IPS DF 4.7 (cell line): ENCODE data around the gene CCIN.

Experiments used
- DNase-seq: peaks from one replicate; pipeline ENCODE4 v3.0.0-alpha.2; 2013; ENCODE audit warnings: low spot score; ENCODE audit errors: extremely low read depth

The CCIN gene

DNA sequence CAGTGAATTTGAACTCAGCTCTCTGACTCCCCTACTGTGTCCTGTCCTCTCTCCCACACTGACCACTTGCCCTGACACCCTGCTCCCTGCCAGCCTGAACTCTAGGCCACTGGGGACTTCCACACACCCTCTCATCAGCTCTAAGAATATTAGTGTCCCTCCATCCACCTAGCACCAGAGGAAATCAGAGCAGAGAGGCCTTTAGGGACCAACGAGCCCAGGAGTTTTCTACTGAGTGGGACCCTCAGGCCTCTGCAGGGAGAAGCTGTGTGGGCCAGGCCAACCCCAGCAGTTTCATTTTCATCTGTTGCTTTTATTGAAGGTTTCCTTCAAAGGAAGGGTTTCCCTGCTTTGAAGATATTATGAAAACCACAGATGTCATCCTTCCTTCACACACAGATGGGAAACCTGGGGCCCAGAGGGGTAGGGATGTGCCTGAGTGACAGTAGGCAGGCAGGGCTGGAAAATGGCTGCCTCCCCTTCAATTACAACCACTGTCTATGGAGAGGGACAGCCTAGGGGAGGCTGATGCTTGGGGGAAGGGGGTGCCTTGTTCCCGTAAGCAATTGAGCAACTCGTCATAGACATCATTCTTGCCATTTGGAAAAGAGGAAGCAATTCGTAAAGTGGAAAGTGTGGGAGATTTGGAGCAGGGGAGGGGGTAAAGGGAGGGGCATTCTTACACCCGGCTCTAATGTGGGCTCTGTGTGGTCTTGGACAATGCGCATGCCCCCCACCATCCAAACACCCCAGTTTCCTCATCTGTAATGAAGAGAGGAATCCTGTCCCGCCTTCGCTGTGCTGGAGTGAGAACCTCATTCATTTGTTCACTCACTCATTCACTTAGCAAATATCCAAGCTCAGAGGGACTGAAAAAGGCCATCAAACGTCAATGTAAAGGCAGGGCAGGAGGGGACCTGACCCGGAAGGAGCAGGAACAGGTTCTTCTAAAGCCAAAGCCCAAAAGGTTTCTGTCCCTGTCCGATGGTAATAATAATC lies 28.8 kb upstream of the CCIN start:
- no peak for DNase-seq

DNA sequence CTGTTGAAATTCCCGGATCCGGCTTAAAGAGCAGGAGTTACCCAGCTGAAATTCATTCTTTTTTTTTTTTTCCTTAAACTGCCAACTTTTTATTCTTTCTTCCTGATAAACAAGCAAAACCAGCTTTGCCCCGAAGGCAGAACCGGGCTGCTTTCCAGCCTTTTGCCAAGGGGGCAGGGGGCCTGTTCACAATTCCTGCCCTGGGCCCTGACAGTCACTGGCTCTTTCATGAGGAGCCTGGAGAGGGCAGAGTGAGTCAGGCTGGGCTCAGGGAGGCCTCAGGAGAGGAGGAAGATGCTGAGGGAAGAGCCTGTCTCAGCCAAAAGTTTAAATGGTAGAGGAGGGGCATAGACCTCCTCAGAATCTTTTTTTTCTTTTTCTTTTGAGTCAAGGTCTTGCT lies 27.9 kb upstream of the CCIN start:
- no peak for DNase-seq

DNA sequence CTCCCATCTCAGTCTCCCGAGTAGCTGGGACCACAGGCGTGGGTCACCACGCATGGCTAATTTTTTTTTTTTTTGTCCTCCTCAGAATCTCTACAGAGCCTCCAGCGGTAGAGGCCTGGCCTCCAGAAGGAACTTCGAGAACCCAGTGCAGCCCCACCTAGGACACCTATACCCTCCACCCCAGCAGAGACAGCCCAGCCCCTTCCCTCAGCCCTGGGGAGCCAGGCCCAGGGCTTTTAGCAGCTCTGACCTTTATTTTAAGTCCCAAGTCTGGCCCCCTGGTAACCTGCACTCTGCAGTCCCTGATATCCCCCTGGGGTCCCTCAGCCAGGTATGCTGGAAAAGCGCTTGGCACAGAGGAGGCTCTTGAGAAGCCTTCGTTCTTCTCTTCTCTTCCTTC lies 27.4 kb upstream of the CCIN start:
- no peak for DNase-seq

DNA sequence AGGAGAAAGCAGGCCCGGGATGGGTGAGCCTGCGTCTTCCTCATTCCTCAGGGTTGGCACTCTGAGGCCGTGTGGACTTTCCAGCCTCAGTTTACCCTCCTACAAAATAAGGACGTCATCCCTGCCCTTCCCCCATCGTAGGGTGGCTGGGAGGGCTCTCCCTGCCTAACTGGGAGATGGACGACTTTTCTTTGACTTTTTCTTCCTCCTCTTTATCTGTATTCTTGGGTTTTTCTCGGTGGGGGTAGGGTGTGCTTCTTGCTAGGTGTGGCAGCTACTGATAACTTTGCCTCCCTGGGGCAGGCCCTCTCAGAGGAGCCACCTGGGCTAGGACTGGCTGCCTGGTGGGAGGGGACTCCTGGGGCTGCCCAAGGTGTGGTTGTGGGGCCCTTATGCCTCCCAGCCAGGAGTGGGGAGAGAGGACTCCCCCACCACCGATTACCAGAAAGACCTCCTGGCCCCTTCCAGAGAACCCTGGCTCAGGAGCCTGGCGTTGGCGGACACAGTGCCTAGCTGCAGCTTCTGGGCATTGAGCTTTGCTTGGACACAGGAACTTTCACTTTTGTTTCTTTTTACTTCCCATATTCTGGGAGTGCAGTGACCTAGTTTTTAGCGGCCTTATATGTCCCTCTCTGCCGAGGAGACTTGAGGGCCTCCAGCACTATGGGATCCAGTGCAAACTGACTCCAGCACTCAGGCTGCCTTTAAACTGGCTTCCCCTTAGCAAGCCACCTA lies 26.5 kb upstream of the CCIN start:
- DNase-seq = no peak

DNA sequence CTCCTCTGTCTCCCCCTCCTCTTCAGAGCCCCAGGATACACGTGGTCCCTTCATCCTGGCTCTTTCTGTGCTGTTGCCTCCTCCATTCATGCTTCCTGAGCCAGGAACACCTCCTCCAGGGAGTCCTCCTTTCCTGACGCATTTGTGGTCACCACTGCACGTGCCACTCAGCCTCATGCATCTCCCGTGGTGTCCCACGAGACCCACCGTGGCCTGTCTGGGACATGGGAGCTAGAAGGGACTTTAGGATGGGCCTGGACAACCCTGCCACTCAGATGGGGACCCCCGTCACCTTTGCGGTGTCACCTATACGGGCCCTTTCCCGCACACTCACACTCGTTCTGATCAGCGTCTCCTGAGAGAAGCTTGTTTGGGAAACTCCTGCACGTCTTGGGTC lies 25.9 kb upstream of the CCIN start:
- DNase-seq = no peak

DNA sequence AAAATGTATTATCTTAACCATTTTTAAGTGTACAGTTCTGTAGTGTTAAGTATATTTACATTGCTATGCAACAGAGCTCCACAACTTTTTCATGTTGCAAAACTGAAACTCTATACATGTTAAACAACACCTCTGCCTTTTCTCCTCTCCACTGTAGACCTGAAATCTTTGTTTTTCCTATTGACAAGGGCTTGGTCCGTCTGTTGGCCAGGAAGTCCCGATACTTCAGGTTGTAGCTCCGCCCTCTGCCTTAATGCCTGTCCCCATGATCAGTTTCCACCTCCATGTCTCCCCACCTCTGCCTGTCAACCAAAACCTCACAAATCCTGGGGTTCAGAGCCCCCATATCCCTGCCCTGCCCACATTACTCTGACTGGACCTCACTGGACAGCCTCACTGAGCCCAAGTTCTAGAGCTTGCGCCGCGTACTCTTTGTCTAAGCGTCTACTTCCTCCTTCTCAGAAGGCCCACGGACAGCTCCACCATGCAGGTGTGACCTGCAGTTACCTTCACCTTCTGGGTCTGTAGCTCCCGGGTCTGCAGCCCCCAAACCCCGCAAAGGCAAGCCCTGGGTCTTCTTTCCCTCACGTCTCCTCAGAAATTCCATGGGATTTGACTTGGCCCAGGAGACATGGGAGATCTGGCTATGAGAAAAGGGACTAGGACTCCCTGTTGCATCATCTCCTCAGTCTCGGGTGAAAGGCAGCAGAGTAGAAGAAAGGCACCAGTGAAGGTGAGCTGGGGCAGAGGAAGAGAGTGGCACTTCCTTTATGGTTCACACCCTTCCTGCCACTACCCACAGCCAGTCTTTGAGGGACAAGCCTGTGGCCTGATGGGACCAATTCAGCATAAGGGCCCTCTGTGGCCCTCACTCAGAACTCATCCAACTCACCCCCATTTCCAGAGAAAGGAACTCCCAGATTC lies 24.6 kb upstream of the CCIN start:
- DNase-seq = no peak

DNA sequence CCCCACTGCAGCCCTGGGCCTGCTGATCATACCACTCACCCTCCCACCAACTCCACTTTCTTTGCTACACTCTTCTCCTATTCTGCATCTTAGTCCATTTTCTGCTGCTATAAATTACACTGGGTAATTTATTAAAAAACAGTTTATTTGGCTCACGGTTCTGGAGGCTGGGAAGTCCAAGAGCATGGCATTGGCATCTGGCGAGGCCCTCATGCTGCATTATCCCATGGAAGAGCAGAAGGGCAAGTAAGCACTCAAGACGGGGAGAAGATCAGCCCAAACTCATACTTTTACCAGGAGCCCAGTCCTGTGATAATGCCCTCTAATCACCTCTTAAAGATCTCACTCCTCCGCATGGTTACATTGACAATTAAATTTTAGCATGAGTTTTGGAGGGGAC lies 23.2 kb upstream of the CCIN start:
- DNase-seq = no peak

DNA sequence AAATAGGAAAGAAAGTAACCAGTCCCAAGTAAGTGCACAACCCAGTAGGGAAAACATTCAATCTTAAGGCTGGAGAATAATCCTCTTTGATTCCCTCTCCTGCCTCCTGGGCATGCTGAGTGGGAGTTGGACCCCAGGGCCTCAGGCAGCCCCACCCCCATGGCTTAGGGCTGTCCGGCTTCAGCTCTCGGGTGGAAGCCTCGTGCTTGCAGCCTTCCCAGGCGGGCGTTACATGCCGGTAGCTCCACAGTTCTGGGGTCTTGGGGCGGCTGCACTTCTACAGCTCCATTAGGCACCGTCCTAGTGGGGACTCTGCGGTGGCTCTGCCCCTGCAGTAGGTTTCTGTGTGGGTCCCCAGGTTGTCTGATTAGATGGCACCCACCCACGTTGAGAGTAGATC lies 22.5 kb upstream of the CCIN start:
- no peak for DNase-seq

DNA sequence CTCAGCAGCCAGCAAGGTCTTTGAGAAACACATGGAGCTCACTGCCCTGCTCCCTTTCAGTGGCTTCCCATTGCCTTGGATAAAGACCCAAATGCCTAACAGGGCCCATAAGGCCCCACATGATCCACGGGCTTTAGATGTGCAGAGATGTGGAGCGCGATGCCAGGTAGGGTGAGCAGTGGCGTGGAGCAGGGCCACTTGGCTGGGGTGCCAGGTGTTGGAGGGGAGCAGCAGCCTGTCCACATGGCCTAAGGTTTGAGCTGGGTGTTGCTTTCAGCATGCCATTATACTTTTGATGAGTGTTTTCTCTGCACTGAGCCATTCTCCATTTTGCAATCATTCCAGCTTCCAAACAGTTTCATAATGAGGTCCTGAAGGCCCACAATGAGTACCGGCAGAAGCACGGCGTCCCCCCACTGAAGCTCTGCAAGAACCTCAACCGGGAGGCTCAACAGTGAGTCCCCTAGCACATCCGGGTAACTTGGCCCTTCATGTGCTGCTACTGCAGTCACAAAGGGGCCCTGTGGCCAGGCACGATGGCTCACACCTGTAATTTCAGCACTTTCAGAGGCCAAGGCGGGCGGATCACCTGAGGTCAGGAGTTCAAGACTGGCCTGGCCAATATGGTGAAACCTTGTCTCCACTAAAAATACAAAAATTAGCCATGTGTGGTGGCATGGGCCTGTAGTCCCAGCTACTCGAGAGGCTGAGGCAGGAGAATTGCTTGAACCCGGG lies 21.6 kb upstream of the CCIN start:
- no peak for DNase-seq

DNA sequence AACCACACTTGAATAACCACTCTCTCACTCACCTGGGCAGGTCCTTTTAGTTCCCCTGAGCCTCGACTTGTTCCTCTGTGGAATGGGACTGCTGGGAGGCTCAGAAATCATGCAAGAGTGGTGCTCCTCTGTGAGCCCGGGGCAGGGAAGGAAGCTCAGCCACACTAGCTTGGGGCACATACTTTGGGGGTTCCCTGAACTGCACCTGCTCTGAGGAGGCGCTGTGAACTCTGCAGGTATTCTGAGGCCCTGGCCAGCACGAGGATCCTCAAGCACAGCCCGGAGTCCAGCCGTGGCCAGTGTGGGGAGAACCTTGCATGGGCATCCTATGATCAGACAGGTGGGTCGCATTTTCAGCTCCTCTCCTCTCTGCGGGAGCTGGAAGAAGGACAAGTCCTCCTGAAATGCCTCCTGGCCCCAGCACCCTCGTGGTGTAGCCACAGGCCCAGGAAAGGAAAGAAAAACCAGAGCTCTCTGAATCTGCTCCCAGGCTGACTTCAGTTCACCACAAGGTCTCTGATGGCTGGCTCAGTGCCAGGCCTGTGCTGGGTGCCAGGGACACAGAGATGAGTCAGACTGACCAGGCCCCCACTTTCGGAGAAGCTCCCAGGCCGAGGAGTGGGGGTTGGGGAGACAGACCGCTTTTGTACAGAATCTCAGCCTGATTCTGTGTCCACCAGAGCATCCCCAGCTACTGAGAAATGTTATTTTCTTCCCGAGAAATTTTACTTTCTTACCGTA lies 20.7 kb upstream of the CCIN start:
- DNase-seq = no peak

DNA sequence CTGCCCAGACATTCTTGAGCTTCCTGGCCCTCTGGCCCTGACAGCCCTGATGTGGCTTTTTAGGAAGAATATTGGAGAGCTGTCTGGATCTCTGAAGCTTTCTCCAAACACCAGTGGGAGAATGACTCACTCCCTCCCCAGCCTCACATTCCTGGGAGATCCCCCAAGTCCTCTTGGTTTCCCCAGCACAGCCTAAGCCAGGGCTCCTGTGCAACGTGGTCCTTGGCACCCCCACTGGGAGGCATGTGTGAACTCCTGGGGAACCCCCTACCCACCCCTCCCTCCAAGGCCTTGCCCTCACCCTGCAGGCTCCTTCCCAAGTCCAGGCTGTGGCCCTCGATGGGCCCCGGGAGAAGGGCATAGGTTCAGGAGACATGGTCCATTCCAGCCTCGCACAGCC lies 20.0 kb upstream of the CCIN start:
- DNase-seq = no peak

DNA sequence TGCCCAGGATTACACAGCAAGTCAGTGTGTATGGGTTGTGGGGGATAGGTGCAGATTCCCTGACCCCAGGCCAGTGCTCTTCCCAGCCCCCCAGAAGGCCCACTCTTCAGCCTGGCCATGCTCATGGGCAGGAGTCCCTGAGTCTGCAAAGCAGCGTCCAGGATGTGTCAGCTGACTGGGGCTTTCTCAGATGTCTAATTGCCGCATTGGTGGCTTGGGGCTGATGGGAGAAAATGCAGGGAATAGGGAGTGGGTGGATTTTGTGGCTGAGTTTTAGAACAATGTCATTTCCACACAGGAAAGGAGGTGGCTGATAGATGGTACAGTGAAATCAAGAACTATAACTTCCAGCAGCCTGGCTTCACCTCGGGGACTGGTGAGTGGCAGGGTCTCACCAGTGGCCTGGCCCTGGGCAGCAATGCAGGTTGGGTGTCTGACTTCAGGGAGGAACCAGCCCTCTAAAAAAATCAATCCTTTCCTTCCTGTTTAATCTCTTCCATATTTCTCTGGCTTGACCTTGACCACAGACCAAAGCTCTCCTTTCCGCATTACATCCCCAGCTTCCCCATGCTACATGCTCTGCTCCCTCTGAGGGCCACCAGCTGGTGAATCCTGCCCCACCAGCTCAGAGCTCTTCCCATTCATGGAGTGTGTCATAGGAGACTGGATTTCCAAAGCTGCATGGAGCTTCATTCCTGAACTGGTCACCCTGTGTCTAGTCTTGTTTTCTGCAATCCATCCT lies 18.4 kb upstream of the CCIN start:
- DNase-seq = no peak

DNA sequence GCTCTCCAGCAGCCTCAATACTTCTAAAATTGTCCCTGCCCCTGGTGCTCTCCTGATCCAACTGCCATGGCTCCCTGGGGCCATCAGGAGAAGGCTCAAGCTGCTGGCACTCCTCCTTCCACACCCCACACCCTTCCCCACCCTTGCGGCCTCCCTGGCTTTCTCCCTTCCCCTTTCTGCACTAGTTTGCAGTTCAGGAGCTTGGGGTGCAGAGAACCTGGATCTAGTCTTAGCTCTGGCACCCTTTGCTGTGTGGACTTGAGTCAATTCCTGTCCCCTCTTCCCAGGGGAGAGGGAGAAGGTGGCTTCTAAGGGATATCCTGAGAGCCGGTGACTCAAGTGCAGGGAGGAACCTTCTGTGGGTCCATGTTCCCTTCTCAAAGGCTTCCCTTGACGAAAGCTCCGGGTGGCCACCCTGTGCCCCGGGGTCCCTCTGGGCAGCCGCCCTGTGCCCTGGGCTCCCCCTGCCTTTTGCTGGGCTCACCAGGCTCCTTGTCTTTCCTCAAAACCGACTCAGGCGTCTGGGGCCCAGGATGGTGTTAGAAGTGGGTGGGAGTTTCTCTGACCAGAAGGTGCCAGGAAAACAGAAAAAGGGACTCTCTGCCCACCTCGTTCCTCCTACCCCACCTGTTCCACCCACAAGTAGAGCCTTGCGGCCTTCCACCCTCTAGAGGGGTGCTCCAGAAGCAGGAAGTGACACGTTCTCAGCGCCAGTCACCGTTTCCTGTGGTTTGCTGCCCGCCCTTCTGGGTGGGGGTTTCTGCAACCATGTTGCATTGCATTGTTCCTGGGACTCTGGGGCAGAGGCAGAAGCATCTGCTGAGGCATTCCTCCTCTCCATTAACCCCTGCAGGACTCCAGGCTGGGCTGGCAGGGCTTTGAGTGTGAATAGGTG lies 17.6 kb upstream of the CCIN start:
- no peak for DNase-seq

DNA sequence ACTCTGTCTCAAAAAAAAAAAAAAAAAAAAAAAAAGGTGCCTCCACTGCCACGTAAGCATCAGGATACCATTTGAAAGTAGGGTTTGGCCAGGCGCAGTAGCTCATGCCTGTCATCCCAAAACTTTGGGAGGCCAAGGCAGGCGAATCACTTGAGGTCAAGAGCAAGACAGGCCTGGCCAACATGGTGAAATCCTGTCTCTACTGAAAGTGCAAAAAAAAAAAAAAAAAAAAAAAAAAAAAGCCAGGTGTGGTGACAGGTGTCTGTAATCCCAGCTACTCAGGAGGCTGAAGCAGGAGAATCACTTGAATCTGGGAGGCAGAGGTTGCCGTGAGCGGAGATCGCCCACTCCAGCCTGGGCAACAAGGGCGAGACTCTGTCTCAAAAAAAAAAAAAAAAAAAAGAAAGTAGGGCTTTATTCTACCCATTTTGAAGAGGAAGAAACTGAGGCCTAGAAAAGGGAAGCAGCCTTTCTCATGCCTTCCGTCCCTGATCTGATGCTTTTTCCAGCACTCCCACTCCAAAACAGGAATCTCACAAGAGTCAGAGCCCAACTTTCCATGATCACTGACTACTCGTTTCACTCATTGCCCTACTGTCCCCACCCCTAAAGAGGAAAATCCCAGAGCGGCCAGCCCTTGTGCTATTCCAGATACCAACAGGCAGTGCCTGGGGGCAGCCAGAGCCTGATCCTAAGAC lies 16.3 kb upstream of the CCIN start:
- no peak for DNase-seq

DNA sequence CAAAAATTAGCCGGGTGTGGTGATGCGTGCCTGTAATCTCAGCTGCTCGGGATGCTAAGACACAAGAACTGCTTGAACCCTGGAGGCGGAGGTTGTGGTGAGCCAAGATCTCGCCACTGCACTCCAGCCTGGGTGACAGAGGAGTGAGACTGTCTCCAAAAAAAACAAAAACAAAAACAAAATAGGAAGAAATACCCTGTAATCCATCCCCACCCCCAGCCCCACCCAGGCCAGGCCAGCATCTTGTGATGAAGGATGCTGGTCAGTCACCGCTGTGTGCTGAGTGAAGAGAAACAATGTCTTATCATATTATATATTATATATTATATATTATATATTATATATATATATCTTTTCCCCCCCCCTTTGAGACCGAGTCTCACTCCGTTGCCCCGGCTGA lies 15.4 kb upstream of the CCIN start:
- no peak for DNase-seq

DNA sequence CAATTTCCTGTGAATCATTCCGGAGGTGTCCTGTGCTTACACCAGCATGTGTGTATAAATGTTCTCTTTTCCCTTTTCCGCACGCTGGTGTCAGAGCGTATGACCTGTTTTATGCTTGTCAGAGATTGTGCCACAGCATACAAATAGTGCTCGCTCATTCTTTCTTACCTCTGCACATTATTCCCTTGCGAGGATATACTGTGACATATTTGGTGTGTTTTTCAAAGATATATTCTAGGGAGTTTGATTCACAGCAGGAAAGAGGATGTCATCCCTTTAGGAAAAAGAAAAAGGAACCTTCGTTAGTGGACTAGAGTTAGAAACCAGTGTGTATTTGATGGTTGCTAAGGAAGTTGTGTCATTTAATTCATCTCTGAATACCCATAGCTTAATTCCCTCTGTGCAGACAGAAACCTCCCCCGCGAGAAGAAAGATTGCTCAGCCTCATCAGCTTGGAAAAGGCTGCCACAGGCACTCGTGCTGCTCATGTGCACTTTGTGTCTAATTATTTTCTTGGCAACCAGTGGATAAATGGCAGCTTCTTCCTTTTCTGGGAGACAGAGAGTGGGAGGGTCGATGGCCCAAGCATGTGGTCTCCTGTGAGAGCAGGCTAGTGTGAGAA lies 14.7 kb upstream of the CCIN start:
- DNase-seq = no peak

DNA sequence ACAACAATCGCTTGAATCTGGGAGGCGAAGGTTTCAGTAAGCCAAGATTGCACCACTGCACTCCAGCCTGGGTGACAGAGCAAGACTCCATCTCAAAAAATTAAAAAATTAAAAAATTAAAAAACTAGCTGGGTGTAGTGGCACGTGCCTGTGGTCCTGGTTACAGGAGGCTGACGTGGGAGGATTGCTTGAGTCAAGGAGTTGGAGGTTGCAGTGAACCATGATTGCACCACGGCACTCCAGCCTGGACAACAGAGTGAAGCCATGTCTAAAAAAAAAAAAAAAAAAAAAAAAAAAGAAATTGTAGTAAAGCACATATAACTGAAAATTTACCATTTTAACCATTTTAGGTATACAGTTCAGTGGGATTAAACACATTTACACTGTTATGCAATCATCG lies 13.1 kb upstream of the CCIN start:
- no peak for DNase-seq
